Midbrain (tissue), 1 donor: Measurements from ENCODE around the gene DHCR24.

ENCODE experiments used
- DNase-seq: peaks from one replicate; lab custom pipeline; 2025; lab: John Stamatoyannopoulos, UW

Gene DHCR24

GRCh38 chr1:54864460-54865208 lies 22.4 kb downstream of the DHCR24 start:
- no peak for DNase-seq

DNA sequence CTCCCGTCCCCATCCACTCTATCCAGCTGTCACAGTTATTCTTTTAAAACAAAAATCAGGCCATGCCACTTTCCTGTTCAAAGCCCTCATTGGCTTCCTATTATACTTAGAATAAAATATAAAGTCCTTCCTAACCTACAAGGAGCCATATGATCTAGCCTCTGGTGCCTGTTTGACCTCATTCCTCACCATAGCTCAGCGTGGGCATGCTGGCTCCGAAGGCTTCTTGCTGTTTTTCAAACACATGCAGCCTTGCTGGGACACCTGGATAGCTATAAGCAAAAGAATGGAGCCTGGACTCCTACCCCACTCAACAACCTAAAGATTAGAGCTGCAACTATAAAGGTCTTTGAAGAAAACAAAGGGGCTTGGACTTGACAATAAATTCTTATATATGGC lies 23.7 kb downstream of the DHCR24 start:
- no peak for DNase-seq

GRCh38 chr1:54861070-54861761 lies 25.8 kb downstream of the DHCR24 start:
- DNase-seq, result no peak

GRCh38 chr1:54859700-54860391 lies 27.1 kb downstream of the DHCR24 start:
- DNase-seq, result no peak

GRCh38 chr1:54857746-54858561 lies 29.0 kb downstream of the DHCR24 start:
- DNase-seq, result no peak

- no peak for DNase-seq
Observed at GRCh38 chr1:54857141-54857540, 29.9 kb downstream of the DHCR24 start.

DNA sequence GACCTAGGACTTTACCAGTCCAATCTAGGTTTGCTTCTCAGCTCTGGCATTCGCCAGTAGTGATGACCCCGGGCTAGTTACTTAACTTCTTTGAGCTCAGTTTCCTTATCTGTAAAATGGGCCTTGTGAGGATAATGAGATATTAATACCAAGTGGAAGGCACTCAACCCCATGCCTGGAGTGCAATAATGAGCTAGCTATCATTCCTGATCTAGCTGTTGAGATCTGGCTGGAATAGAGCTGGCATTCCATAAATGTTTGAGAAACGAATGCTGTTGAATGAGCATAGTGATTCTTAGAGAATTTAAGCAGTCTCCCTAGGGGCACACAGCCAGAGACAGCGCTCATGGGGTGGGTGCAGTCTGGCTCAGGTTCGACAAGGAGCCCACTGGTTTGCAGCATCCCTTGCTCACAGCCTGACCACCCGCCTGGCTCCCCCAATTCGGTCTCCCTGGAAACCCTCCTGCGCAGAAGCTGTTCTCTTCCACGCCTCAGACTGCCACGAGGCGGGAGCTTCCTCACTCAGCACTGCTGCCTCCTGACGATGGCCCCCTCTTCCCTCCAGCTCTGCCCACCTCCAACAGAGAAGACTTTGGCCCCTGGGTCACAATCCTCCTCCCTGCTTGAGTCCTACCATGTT lies 32.5 kb downstream of the DHCR24 start:
- no peak for DNase-seq

GRCh38 chr1:54853793-54854370 lies 33.1 kb downstream of the DHCR24 start:
- no peak for DNase-seq

- DNase-seq, result no peak
Observed at GRCh38 chr1:54853096-54853792, 33.8 kb downstream of the DHCR24 start.

GRCh38 chr1:54851936-54852524 lies 35.0 kb downstream of the DHCR24 start:
- DNase-seq, result no peak

DNA sequence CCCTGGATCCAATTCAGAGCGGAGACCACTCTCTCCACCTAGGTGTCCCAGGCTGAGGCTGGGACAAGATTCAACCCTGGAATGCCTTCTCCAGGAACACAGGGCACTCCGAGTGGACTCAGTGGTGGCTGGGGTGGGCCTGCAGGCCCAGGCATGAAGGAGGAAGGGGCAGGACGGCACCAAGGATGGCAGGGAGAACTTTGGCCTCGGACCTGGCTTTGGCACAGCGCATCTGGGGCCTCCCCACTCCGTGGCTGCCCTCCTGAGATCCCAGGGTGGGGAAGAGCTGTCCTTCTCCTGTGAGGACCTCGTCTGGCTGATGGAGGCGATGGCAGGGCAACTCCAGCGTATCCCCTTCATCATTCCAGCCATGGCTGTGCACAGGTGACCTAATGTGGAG lies 35.6 kb downstream of the DHCR24 start:
- DNase-seq, result no peak

GRCh38 chr1:54850737-54851136 lies 36.3 kb downstream of the DHCR24 start:
- DNase-seq, result no peak

- DNase-seq, result peak; percentile 17
Observed at GRCh38 chr1:54850069-54850730, 36.8 kb downstream of the DHCR24 start.

DNA sequence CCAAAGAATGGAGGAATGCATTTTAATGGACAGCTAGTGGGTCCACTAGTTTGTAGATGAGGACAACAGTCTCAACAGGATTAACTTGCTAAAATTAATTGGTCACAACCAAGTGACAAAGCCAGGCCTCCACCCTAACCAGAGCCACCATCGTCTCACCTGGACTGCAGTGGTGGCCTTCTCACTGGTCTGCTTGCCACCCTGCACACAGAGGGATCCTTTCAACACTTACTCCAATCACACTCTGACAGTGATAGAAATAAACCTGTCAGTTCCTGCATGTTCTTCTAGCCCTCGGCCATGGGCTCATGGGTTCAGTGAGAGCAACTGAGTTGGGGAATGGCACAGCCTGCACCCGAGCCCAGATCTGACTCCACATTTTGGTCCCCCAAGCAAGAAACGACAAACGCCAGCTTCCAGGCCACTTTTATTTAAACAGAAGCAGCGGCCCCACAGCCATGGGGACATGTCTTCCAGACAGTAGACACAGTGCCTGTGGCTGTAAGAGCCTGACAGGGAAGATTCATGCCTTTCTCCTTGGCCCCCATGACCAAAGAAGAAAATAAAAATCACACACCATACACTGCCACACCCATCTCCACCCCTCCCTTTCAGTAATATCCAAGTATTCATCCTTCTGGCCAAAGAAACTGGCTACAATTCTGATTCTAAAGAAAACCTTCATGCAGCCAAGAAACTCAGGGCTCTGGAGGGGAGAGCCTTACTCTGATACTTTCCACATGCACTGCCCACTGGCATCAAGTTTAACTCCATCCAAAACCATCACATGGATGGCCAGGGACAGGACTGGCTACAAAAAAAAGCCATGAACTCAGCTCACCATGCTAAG lies 37.6 kb downstream of the DHCR24 start:
- no peak for DNase-seq

GRCh38 chr1:54848134-54848948 lies 38.7 kb downstream of the DHCR24 start:
- DNase-seq, result no peak

DNA sequence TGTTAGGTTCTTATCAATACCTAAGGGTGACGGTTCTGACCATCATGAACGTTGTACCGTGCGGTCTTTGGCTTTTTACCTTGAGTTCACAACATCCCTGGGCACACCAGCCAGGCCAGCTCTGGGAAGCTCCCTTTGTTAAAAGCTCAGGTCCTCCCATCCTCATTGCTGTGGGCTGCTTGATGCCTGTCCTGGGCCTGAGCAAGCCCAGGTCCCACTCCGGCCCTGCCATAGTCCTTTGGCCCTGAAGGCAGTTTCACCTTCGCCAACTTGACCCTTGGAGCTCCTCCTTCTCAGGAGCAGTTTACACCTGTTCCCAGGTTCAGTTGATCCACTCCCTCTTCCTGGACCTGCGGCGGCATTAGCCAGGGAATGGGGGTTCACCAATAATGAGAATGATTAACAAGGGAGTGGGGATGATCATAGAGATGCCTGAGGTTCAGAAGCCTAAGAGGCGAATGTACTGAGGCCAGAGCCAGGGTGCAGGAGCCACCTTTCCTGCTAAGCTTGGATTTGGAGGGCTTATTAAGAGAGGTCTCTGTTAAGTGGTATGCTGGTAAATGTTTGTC lies 40.2 kb downstream of the DHCR24 start:
- no peak for DNase-seq

GRCh38 chr1:54846301-54846700 lies 40.7 kb downstream of the DHCR24 start:
- DNase-seq, result no peak

DNA sequence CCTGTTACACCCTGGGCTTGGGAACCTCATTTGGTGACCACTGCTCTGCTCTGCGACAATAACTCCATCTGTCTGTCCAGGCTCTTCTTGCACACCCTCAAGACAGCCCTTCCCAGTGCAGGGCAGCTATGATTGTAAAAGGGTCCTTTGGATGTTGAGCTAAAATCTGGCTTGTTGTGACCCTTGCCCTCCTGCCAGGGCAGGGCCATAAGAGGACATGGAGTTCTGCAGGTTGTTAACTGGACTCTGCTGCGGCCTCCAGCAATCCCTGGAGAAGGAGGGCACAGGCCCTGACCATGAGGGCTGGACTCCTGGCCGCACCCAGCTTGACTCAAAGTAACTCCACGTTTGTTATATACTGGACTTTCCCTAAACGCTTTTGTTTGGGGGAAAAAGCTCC lies 41.2 kb downstream of the DHCR24 start:
- DNase-seq, result no peak
